Measurements from ENCODE around the gene SCMH1. TPM values are rescaled to one million over a fixed set of nuclear protein-coding genes. Genes with fewer than 3 reads are reported as not detected.

Gene SCMH1
- total RNA-seq, 1 donor from 2014 or later = 18.4 TPM

GRCh38 chr1:41280202-41281032 lies 38.3 kb upstream of the SCMH1 start:
- Histone ChIP-seq H3K4me1 (ENCODE audit: insufficient read depth, low read length) (no peaks in the 10 kb centered on the region), H3K4me2 (ENCODE audit: low read length) (no peak overlapping the region), H4K20me1 (ENCODE audit: insufficient read depth, low read length) (no peaks in the 10 kb centered on the region), H3K9ac (ENCODE audit: low read length) (no peak overlapping the region), H3K9me3 (ENCODE audit: insufficient read depth, low read depth, low read length) (no peaks in the 10 kb centered on the region), H2AFZ (ENCODE audit: low read depth, low read length) (no peak overlapping the region), H3K27me3 (ENCODE audit: insufficient read depth, low read length) (peaks cover 48% of the 10 kb centered on the region), H3K4me3 (ENCODE audit: insufficient read depth, low read depth, low read length) (no peak overlapping the region), H3K36me3 (ENCODE audit: insufficient read depth, low read length) (no peaks in the 10 kb centered on the region), H3K27ac (ENCODE audit: low read depth, low read length) (no peak overlapping the region), H3K79me2 (ENCODE audit: insufficient read depth, low read length) (no peaks in the 10 kb centered on the region)
- Mint-ChIP-seq H3K36me3 (ENCODE audit: low read depth, unreplicated experiment) (no peaks in the 10 kb centered on the region), H3K4me3 (ENCODE audit: unreplicated experiment) (no peak overlapping the region), H3K27me3 (ENCODE audit: low read depth, unreplicated experiment) (peaks cover 69% of the 10 kb centered on the region), H3K9me3 (ENCODE audit: unreplicated experiment) (no peaks in the 10 kb centered on the region), H3K4me1 (ENCODE audit: low read depth, unreplicated experiment) (no peaks in the 10 kb centered on the region), H3K27ac (ENCODE audit: unreplicated experiment) (no peak overlapping the region)
- no peak for FAIRE-seq
- TF ChIP-seq CTCF (IDR thresholded peaks at IDR 0.05; ENCODE audit: insufficient read depth, low read depth, low read length) (no peak), EZH2 (IDR thresholded peaks at IDR 0.05; ENCODE audit: insufficient read depth, low read length) (no peak)
- no peak for DNase-seq (ENCODE audit: low read depth)

- Histone ChIP-seq H3K4me1 (ENCODE audit: insufficient read depth, low read length) (no peaks in the 10 kb centered on the region), H2AFZ (ENCODE audit: low read depth, low read length) (no peak overlapping the region), H3K79me2 (ENCODE audit: insufficient read depth, low read length) (no peaks in the 10 kb centered on the region), H3K36me3 (ENCODE audit: insufficient read depth, low read length) (no peaks in the 10 kb centered on the region), H3K9me3 (ENCODE audit: insufficient read depth, low read depth, low read length) (no peaks in the 10 kb centered on the region), H3K4me2 (ENCODE audit: low read length) (no peak overlapping the region), H3K9ac (ENCODE audit: low read length) (no peak overlapping the region), H3K27me3 (ENCODE audit: insufficient read depth, low read length) (peaks cover 30% of the 10 kb centered on the region), H3K4me3 (ENCODE audit: insufficient read depth, low read depth, low read length) (no peak overlapping the region), H4K20me1 (ENCODE audit: insufficient read depth, low read length) (no peaks in the 10 kb centered on the region), H3K27ac (ENCODE audit: low read depth, low read length) (no peak overlapping the region)
- FAIRE-seq (no peak), DNase-seq (ENCODE audit: low read depth) (no peak)
- H3K9me3 Mint-ChIP-seq (ENCODE audit: unreplicated experiment) = no peaks in the 10 kb centered on the region
- no peak for TF ChIP-seq CTCF (IDR thresholded peaks at IDR 0.05; ENCODE audit: insufficient read depth, low read depth, low read length)
- TF ChIP-seq EZH2 (IDR thresholded peaks at IDR 0.05; ENCODE audit: insufficient read depth, low read length) = no peak
- no peak overlapping the region for H3K27ac Mint-ChIP-seq (ENCODE audit: unreplicated experiment)
- H3K27me3 Mint-ChIP-seq (ENCODE audit: low read depth, unreplicated experiment) = peaks cover 55% of the 10 kb centered on the region
- H3K4me3 Mint-ChIP-seq (ENCODE audit: unreplicated experiment) = no peak overlapping the region
- peaks cover 2% of the 10 kb centered on the region for H3K4me1 Mint-ChIP-seq (ENCODE audit: low read depth, unreplicated experiment)
- no peaks in the 10 kb centered on the region for H3K36me3 Mint-ChIP-seq (ENCODE audit: low read depth, unreplicated experiment)
These were observed 36.0 kb upstream of the SCMH1 start for GRCh38 chr1:41278076-41278475.

- no peak overlapping the region for H2AFZ ChIP-seq (ENCODE audit: low read depth, low read length)
- H3K4me3 Mint-ChIP-seq (ENCODE audit: unreplicated experiment) = no peak overlapping the region
- H3K4me1 ChIP-seq (ENCODE audit: insufficient read depth, low read length) = no peaks in the 10 kb centered on the region
- TF ChIP-seq EZH2 (IDR thresholded peaks at IDR 0.05; ENCODE audit: insufficient read depth, low read length) = no peak
- no peak for FAIRE-seq
- DNase-seq (ENCODE audit: low read depth) = no peak
- peaks cover 2% of the 10 kb centered on the region for H3K4me1 Mint-ChIP-seq (ENCODE audit: low read depth, unreplicated experiment)
- H3K27ac Mint-ChIP-seq (ENCODE audit: unreplicated experiment) = no peak overlapping the region
- H3K79me2 ChIP-seq (ENCODE audit: insufficient read depth, low read length) = no peaks in the 10 kb centered on the region
- H3K36me3 ChIP-seq (ENCODE audit: insufficient read depth, low read length) = no peaks in the 10 kb centered on the region
- H3K27me3 ChIP-seq (ENCODE audit: insufficient read depth, low read length) = peaks cover 27% of the 10 kb centered on the region
- H3K9ac ChIP-seq (ENCODE audit: low read length) = no peak overlapping the region
- H3K4me3 ChIP-seq (ENCODE audit: insufficient read depth, low read depth, low read length) = no peak overlapping the region
- H3K27me3 Mint-ChIP-seq (ENCODE audit: low read depth, unreplicated experiment) = peaks cover 53% of the 10 kb centered on the region
- no peak overlapping the region for H3K27ac ChIP-seq (ENCODE audit: low read depth, low read length)
- H3K36me3 Mint-ChIP-seq (ENCODE audit: low read depth, unreplicated experiment) = no peaks in the 10 kb centered on the region
- no peaks in the 10 kb centered on the region for H4K20me1 ChIP-seq (ENCODE audit: insufficient read depth, low read length)
- no peaks in the 10 kb centered on the region for H3K9me3 Mint-ChIP-seq (ENCODE audit: unreplicated experiment)
- H3K9me3 ChIP-seq (ENCODE audit: insufficient read depth, low read depth, low read length) = no peaks in the 10 kb centered on the region
- no peak overlapping the region for H3K4me2 ChIP-seq (ENCODE audit: low read length)
These were observed 35.4 kb upstream of the SCMH1 start for GRCh38 chr1:41277371-41277975.
